ENCODE measurements around the gene MYO7A. TPM values are rescaled to one million over a fixed set of nuclear protein-coding genes. Genes with fewer than 3 reads are reported as not detected.

MYO7A gene
- polyA plus RNA-seq, 1 donor (not counting 4 experiments of a cell fraction or from before 2014, with no cell fraction given), result 0.75 TPM

DNA sequence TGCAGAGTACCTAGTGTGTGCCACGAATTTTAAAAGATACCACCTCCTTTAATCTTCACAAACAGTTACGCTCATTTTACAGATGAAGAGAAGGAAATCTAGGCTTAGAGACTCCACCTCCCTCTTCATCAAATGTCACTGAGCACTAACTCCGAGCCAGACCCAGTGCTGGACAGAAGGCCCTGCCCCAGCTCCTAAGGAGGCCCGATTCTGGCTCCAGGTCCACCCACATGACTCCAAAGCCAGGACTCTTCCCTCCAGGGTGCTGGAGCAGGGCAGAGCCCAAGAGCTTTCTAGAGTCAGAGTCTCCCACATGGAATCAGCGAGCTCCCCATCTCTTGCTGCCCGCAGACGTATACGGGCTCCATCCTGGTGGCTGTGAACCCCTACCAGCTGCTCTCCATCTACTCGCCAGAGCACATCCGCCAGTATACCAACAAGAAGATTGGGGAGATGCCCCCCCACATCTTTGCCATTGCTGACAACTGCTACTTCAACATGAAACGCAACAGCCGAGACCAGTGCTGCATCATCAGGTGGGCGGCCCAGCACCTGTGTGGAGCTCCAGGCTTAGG lies 27.6 kb downstream of the MYO7A start:
- H3K27me3 ChIP-seq (ENCODE audit: control insufficient read depth, extremely low read depth, insufficient read depth, low read length), result peaks cover 21% of the 10 kb centered on the region
- H3K9me3 ChIP-seq (ENCODE audit: control insufficient read depth, low read depth, low read length), result no peaks in the 10 kb centered on the region
- no peaks in the 10 kb centered on the region for H3K79me2 ChIP-seq (ENCODE audit: control insufficient read depth, insufficient read depth, low read length)
- no peaks in the 10 kb centered on the region for H3K36me3 ChIP-seq (ENCODE audit: control insufficient read depth in 2 of 2, extremely low read depth in 1 of 2, insufficient read depth in 2 of 2, low read length in 2 of 2)
- H3K4me3 ChIP-seq (ENCODE audit: control insufficient read depth in 2 of 3, extremely low read depth in 1 of 3, insufficient read depth in 2 of 3, low read depth in 1 of 3, low read length in 3 of 3), result no peak overlapping the region
- FAIRE-seq, result no peak
- TF ChIP-seq, protein P1, sequence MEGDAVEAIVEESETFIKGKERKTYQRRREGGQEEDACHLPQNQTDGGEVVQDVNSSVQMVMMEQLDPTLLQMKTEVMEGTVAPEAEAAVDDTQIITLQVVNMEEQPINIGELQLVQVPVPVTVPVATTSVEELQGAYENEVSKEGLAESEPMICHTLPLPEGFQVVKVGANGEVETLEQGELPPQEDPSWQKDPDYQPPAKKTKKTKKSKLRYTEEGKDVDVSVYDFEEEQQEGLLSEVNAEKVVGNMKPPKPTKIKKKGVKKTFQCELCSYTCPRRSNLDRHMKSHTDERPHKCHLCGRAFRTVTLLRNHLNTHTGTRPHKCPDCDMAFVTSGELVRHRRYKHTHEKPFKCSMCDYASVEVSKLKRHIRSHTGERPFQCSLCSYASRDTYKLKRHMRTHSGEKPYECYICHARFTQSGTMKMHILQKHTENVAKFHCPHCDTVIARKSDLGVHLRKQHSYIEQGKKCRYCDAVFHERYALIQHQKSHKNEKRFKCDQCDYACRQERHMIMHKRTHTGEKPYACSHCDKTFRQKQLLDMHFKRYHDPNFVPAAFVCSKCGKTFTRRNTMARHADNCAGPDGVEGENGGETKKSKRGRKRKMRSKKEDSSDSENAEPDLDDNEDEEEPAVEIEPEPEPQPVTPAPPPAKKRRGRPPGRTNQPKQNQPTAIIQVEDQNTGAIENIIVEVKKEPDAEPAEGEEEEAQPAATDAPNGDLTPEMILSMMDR (optimal IDR thresholded peaks at IDR 0.05 in 1 of 3, IDR thresholded peaks at IDR 0.05 in 1 of 3, conservative IDR thresholded peaks at IDR 0.05 in 1 of 3; ENCODE audit: extremely low read depth in 1 of 3, insufficient read depth in 2 of 3, low read length in 3 of 3), result no peak
- no peak for TF ChIP-seq EZH2 (IDR thresholded peaks at IDR 0.05; ENCODE audit: low read length)
- no peak overlapping the region for H3K9ac ChIP-seq (ENCODE audit: control insufficient read depth, extremely low read depth, insufficient read depth, low read length)
- dilution Hi-C loops (cut with MboI; ENCODE audit: extremely low pct_ligation_motif_present, low sequenced_read_pairs), result no loop called here
- H4K20me1 ChIP-seq (ENCODE audit: control insufficient read depth, extremely low read depth, insufficient read depth, low read length), result no peaks in the 10 kb centered on the region
- peaks cover 2% of the 10 kb centered on the region for H3K9me1 ChIP-seq (ENCODE audit: control insufficient read depth, extremely low read depth, insufficient read depth, low read length)
- H3K27ac ChIP-seq (ENCODE audit: control insufficient read depth, insufficient read depth, low read length), result no peak overlapping the region
- H3K4me1 ChIP-seq (ENCODE audit: control insufficient read depth, extremely low read depth, insufficient read depth, low read length), result peaks cover 7% of the 10 kb centered on the region
- H3K4me2 ChIP-seq (ENCODE audit: control insufficient read depth, extremely low read depth, insufficient read depth, low read depth, low read length), result no peak overlapping the region
- no peak overlapping the region for H2AFZ ChIP-seq (ENCODE audit: control insufficient read depth, low read length)
- no peak for DNase-seq (ENCODE audit: low read depth, low spot score)

DNA sequence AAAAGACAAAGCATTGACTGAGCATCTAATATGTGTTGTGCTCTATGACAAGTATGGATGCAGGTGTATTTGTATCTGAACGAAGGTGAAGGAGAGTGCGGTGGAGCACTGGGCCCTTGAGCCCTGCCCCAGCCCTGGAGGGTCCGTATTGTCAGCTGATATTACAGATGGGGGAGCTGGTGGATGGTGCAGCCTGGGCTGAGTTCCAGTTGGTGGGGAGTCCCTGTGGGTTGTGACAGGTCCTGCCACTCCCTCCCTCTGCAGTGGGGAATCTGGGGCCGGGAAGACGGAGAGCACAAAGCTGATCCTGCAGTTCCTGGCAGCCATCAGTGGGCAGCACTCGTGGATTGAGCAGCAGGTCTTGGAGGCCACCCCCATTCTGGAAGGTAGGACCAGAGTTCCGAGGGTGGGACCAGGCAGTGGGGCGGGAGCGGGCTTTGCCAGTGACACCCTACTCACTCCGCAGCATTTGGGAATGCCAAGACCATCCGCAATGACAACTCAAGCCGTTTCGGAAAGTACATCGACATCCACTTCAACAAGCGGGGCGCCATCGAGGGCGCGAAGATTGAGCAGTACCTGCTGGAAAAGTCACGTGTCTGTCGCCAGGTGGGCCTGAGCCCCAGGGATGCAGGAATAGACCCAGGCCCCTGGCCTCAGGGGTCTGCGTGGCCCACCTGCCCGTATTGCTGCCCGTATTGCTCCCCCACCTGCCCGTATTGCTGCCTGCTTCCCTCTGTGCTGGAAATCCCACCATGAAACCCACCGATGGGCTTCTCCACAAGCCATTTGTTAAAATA lies 28.6 kb downstream of the MYO7A start:
- Histone ChIP-seq H3K79me2 (ENCODE audit: control insufficient read depth, insufficient read depth, low read length) (no peaks in the 10 kb centered on the region), H3K4me2 (ENCODE audit: control insufficient read depth, extremely low read depth, insufficient read depth, low read depth, low read length) (no peak overlapping the region), H4K20me1 (ENCODE audit: control insufficient read depth, extremely low read depth, insufficient read depth, low read length) (no peaks in the 10 kb centered on the region), H3K9ac (ENCODE audit: control insufficient read depth, extremely low read depth, insufficient read depth, low read length) (no peak overlapping the region), H3K9me3 (ENCODE audit: control insufficient read depth, low read depth, low read length) (no peaks in the 10 kb centered on the region), H3K4me3 (ENCODE audit: control insufficient read depth in 2 of 3, extremely low read depth in 1 of 3, insufficient read depth in 2 of 3, low read depth in 1 of 3, low read length in 3 of 3) (no peak overlapping the region), H3K4me1 (ENCODE audit: control insufficient read depth, extremely low read depth, insufficient read depth, low read length) (peaks cover 7% of the 10 kb centered on the region), H3K36me3 (ENCODE audit: control insufficient read depth in 2 of 2, extremely low read depth in 1 of 2, insufficient read depth in 2 of 2, low read length in 2 of 2) (no peaks in the 10 kb centered on the region), H3K27ac (ENCODE audit: control insufficient read depth, insufficient read depth, low read length) (no peak overlapping the region), H3K9me1 (ENCODE audit: control insufficient read depth, extremely low read depth, insufficient read depth, low read length) (peaks cover 2% of the 10 kb centered on the region), H3K27me3 (ENCODE audit: control insufficient read depth, extremely low read depth, insufficient read depth, low read length) (peaks cover 25% of the 10 kb centered on the region), H2AFZ (ENCODE audit: control insufficient read depth, low read length) (no peak overlapping the region)
- dilution Hi-C loops (cut with MboI; ENCODE audit: extremely low pct_ligation_motif_present, low sequenced_read_pairs), result no loop called here
- no peak for FAIRE-seq
- TF ChIP-seq, protein P1 (optimal IDR thresholded peaks at IDR 0.05 in 1 of 3, IDR thresholded peaks at IDR 0.05 in 1 of 3, conservative IDR thresholded peaks at IDR 0.05 in 1 of 3; ENCODE audit: extremely low read depth in 1 of 3, insufficient read depth in 2 of 3, low read length in 3 of 3), result no peak
- TF ChIP-seq EZH2 (IDR thresholded peaks at IDR 0.05; ENCODE audit: low read length), result no peak
- DNase-seq (ENCODE audit: low read depth, low spot score), result no peak

Measured in keratinocyte (primary cell).